HG02885 (cell line): Measurements from ENCODE around the gene PTPRK.

ENCODE experiments used
- ATAC-seq: cut with Tn5 transposase; IDR thresholded peaks from one replicate; pipeline ENCODE4 v1.9.1; 2021; ENCODE audit warnings: mild to moderate bottlenecking; ENCODE audit not compliant: unreplicated experiment, poor library complexity

Gene PTPRK

DNA sequence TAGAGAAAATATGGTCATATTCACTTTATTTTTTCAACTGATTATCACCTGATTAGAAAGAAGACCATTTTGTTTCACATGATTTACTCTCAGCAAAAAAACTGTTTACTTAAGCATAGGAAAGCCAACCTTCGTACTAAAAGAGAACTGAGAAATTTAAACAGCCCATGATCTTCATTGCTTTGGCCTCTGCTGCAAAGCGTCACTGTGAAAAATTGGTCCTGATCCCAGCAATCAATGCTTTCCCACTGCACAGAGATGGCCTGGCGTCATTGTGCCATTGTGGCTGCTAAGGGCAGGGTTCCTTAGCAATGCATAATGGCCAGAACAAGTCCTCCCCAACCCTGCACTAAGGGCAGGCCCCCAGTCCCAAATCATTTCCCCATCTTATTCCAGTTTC lies 599.6 kb downstream of the PTPRK start:
- ATAC-seq = no peak
